GM18505 (cell line): ENCODE data around the gene MED9.

Experiments
- ATAC-seq: cut with Tn5 transposase; IDR thresholded peaks from one replicate; pipeline ENCODE4 v1.9.1; 2021; ENCODE audit not compliant: unreplicated experiment
- POLR2A ChIP-seq: IDR thresholded peaks from 4 replicates; pipeline ENCODE4 v1.6.1; 2011; ENCODE audit warnings: borderline replicate concordance; ENCODE audit not compliant: insufficient read depth, insufficient read length; ENCODE audit errors: extremely low read depth

Gene MED9

GRCh38 chr17:17487998-17488397 lies 11.2 kb downstream of the MED9 start:
- ATAC-seq: no peak
- no peak for TF ChIP-seq POLR2A

GRCh38 chr17:17491031-17491471 lies 14.3 kb downstream of the MED9 start:
- no peak for ATAC-seq
- TF ChIP-seq POLR2A: no peak

GRCh38 chr17:17491546-17491988 lies 14.8 kb downstream of the MED9 start:
- no peak for ATAC-seq
- no peak for TF ChIP-seq POLR2A

GRCh38 chr17:17492085-17492484 lies 15.3 kb downstream of the MED9 start:
- ATAC-seq: no peak
- no peak for TF ChIP-seq POLR2A

GRCh38 chr17:17492571-17492970 lies 15.8 kb downstream of the MED9 start:
- TF ChIP-seq POLR2A: no peak
- ATAC-seq: no peak

- no peak for ATAC-seq
- no peak for TF ChIP-seq POLR2A
These were observed 16.6 kb downstream of the MED9 start for GRCh38 chr17:17493249-17493985.

- TF ChIP-seq POLR2A: no peak
- ATAC-seq: no peak
These were observed 17.2 kb downstream of the MED9 start for GRCh38 chr17:17493986-17494466.

GRCh38 chr17:17494499-17494869 lies 17.7 kb downstream of the MED9 start:
- ATAC-seq: no peak
- TF ChIP-seq POLR2A: no peak

- no peak for TF ChIP-seq POLR2A
- no peak for ATAC-seq
These were observed 18.2 kb downstream of the MED9 start for GRCh38 chr17:17494870-17495535.

GRCh38 chr17:17495536-17496188 lies 18.9 kb downstream of the MED9 start:
- peak; percentile 9 for ATAC-seq
- no peak for TF ChIP-seq POLR2A

GRCh38 chr17:17496189-17497064 lies 19.6 kb downstream of the MED9 start, which contains the start of gene RASD1:
Gene RASD1, minus strand, starts transcription at chr17:17496395. Its CDS starts 214 bp downstream, at chr17:17496181.
- ATAC-seq: peak; percentile 62
- TF ChIP-seq POLR2A: no peak

- TF ChIP-seq POLR2A: no peak
These were observed 20.5 kb downstream of the MED9 start for GRCh38 chr17:17497065-17497844.

More at GRCh38 chr17:17497065-17497844, 20.5 kb downstream of the MED9 start:
- no peak for ATAC-seq
